ENCODE data around the gene MITF. TPM values are rescaled to one million over a fixed set of nuclear protein-coding genes. Genes with fewer than 3 reads are reported as not detected.

Gene MITF
- total RNA-seq, 1 donor from 2014 or later, result 5.8 TPM

GRCh38 chr3:69716119-69716518, 23.1 kb upstream of the MITF start:
- Mint-ChIP-seq H3K36me3 (ENCODE audit: unreplicated experiment) (no peaks in the 10 kb centered on the region), H3K27me3 (ENCODE audit: unreplicated experiment) (no peaks in the 10 kb centered on the region), H3K4me1 (ENCODE audit: unreplicated experiment) (peaks cover 4% of the 10 kb centered on the region), H3K4me3 (ENCODE audit: unreplicated experiment) (no peak overlapping the region), H3K9me3 (ENCODE audit: unreplicated experiment) (no peaks in the 10 kb centered on the region), H3K27ac (ENCODE audit: unreplicated experiment) (no peak overlapping the region)
- DNase-seq (ENCODE audit: extremely low spot score, unreplicated experiment), result no peak
- no peak for TF ChIP-seq CTCF (IDR thresholded peaks at IDR 0.05)

GRCh38 chr3:69718866-69719586, 20.2 kb upstream of the MITF start:
- no peak for TF ChIP-seq CTCF (IDR thresholded peaks at IDR 0.05)
- no peak overlapping the region for H3K4me3 Mint-ChIP-seq (ENCODE audit: unreplicated experiment)
- H3K4me1 Mint-ChIP-seq (ENCODE audit: unreplicated experiment), result peaks cover 4% of the 10 kb centered on the region
- H3K27ac Mint-ChIP-seq (ENCODE audit: unreplicated experiment), result no peak overlapping the region
- H3K36me3 Mint-ChIP-seq (ENCODE audit: unreplicated experiment), result no peaks in the 10 kb centered on the region
- H3K9me3 Mint-ChIP-seq (ENCODE audit: unreplicated experiment), result no peaks in the 10 kb centered on the region
- no peaks in the 10 kb centered on the region for H3K27me3 Mint-ChIP-seq (ENCODE audit: unreplicated experiment)
- no peak for DNase-seq (ENCODE audit: extremely low spot score, unreplicated experiment)

- Mint-ChIP-seq H3K27ac (ENCODE audit: unreplicated experiment) (no peak overlapping the region), H3K27me3 (ENCODE audit: unreplicated experiment) (no peaks in the 10 kb centered on the region), H3K9me3 (ENCODE audit: unreplicated experiment) (no peaks in the 10 kb centered on the region), H3K36me3 (ENCODE audit: unreplicated experiment) (no peaks in the 10 kb centered on the region), H3K4me3 (ENCODE audit: unreplicated experiment) (no peak overlapping the region), H3K4me1 (ENCODE audit: unreplicated experiment) (peaks cover 4% of the 10 kb centered on the region)
- no peak for TF ChIP-seq CTCF (IDR thresholded peaks at IDR 0.05)
- no peak for DNase-seq (ENCODE audit: extremely low spot score, unreplicated experiment)
These were observed 19.6 kb upstream of the MITF start for GRCh38 chr3:69719587-69720122.

- Mint-ChIP-seq H3K27me3 (ENCODE audit: unreplicated experiment) (no peaks in the 10 kb centered on the region), H3K4me1 (ENCODE audit: unreplicated experiment) (peaks cover 7% of the 10 kb centered on the region), H3K27ac (ENCODE audit: unreplicated experiment) (no peak overlapping the region), H3K9me3 (ENCODE audit: unreplicated experiment) (no peaks in the 10 kb centered on the region), H3K36me3 (ENCODE audit: unreplicated experiment) (no peaks in the 10 kb centered on the region), H3K4me3 (ENCODE audit: unreplicated experiment) (no peak overlapping the region)
- DNase-seq (ENCODE audit: extremely low spot score, unreplicated experiment), result no peak
- TF ChIP-seq CTCF (IDR thresholded peaks at IDR 0.05), result no peak
These were observed 18.4 kb upstream of the MITF start for GRCh38 chr3:69720824-69721223.

GRCh38 chr3:69723389-69723788, 15.9 kb upstream of the MITF start:
- no peaks in the 10 kb centered on the region for H3K9me3 Mint-ChIP-seq (ENCODE audit: unreplicated experiment)
- H3K4me3 Mint-ChIP-seq (ENCODE audit: unreplicated experiment), result no peak overlapping the region
- no peaks in the 10 kb centered on the region for H3K36me3 Mint-ChIP-seq (ENCODE audit: unreplicated experiment)
- no peak for TF ChIP-seq CTCF (IDR thresholded peaks at IDR 0.05)
- H3K27me3 Mint-ChIP-seq (ENCODE audit: unreplicated experiment), result peaks cover 5% of the 10 kb centered on the region
- DNase-seq (ENCODE audit: extremely low spot score, unreplicated experiment), result no peak
- H3K4me1 Mint-ChIP-seq (ENCODE audit: unreplicated experiment), result peaks cover 7% of the 10 kb centered on the region
- H3K27ac Mint-ChIP-seq (ENCODE audit: unreplicated experiment), result no peak overlapping the region

Data from osteocyte (in vitro differentiated cells).